HG02759 (cell line): ENCODE results near the gene TBC1D21.

Source experiments
- ATAC-seq: cut with Tn5 transposase; IDR thresholded peaks from one replicate; pipeline ENCODE4 v1.9.1; 2021; ENCODE audit warnings: mild to moderate bottlenecking, moderate library complexity; ENCODE audit not compliant: unreplicated experiment

TBC1D21 gene

DNA sequence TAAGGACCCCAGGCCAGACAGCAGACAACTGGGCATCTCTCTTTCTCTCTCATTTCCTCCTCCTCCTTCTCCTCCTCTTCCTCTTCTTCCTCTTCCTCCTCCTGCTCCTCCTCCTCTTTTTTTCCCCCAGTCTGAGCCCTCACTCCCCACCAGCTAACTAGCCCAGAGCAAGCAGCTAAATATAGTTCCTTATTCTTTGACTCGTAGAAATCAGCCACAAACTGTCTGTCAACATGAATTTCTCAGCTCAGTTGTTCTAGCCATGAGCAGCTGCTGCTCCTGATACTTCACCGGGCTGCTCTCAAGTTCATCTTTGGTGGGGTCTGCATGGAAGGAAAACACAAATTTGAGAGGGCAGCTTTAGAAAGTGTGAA lies 33.7 kb downstream of the TBC1D21 start:
- no peak for ATAC-seq

DNA sequence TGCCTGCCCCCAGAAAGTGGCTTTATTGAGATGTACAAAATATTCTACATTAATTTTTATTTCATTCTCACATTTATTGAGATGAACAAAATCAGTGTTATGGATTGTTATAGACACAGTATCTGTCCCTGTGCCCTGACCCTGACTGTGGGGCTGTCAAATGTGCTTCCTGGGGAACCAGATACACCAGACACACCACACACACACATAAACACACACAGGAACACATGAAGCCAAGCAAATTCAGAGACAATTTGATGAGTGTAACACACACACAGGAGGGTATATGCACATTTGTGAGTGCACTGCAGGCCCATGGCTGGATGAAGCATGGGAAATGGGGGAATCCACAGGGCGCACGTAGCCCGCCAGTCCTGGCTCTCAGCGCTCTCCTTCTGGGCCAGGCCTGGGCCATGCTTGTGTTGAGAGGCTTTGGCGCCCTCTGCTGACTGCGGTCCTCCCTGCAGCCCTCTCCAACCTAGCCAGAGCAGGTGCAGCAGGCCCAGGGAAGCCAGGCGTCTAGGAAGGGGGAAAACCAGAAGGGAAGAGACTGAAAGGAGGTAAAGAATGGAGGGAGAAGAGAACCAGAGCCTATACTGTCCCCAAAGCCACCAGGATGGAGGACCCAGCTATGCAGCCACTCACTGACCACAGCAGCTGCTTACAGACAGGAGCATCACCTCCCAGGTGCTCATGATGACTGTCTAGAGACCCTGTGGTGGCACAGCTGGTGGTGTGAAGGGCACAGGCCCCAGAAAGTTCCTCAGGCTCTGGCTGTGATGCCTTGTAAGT lies 34.9 kb downstream of the TBC1D21 start:
- peak; percentile 77 for ATAC-seq

DNA sequence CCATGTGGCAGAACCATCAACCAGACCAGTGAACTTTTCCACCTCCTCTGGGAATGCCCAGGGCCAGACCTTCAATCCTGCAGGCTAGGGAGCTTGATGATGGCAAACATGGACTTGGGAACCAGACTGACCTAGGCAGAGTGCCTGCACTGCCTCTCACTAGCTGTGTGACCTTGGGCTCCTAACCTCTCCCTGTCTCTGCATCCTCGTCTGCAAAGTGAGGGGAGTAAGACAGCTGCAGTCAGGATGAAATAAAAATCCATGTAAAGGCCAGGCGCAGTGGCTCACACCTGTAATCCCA lies 35.4 kb downstream of the TBC1D21 start:
- ATAC-seq = no peak

DNA sequence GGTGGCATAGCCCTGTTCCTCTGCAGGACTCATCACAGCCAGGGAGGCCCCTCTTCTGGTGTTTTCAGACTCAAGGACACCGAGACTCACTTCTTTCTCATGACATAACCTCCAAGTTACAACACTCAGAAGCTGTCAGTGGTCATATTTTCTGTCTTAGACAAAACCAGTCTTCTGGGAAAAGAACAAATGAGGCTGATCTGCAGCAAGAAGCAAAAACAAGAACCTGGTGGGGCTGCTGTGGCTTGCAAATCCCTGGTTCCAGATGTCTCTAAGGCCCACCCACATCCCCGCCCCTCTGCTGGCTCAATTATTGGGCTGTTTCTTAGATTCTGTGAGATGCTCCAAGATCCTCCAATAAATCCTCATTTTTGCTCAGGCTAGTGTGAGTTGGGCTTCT lies 36.3 kb downstream of the TBC1D21 start:
- no peak for ATAC-seq

DNA sequence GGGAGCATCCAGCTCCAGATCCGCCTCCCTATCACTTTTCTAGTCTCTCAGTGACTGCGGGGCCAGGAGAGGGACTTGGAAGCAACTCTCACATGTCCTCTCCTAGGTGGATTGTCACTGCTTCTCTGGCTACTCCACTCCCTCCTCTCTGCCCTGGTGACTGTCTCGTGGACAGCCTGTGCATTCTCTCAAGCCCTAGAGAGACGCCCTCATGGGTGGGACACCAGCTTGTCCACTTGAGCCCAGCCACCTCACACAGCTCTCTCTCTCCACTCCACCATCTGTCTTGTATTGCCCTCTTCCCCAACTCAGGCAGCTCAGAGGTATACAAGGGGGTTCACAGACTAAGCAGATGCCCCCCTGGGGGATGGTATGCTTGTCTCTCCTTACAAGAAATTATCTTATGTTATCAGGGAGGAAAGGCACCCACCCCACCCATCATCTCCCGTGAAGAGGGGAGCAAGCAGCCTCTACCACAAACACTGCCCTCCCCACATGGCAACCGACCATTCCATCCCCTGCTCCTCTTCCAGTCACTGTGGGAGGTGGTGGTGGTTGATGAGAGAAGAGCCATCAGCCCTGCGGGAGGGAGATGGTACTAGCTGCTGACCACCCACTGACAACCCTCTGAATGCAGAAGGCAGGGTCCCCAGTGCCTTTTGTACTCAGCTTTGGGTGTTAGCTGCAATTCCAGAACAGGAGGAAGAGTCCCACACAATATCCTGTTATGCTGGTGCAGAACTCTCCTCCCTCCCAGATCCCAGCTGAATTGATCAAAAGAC lies 37.3 kb downstream of the TBC1D21 start:
- no peak for ATAC-seq

DNA sequence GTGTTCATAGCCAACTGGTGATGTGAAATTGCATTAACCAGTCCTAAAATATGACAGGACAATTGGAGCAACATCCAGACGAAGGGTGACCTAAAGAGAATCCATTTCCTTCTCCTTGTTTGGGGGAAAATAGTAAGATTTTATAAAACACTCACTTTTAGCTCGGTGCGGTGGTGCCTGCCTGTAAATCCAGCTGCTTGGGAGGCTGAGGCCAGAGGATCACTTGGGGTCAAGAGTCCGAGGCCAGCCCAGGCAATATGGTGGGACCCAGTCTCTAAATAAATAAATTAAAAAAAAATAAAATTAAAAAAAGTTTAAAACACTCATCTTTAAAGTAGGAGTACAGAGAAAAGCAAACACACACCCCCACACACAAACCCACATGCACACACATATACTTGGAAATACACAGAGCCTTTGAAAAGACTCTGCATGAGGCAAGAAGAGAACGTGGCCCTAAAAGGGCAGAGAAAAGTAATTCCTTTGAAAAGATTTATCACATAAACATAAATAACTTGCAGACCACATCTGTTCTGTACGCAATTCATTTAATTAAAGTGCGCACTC lies 38.7 kb downstream of the TBC1D21 start:
- no peak for ATAC-seq

DNA sequence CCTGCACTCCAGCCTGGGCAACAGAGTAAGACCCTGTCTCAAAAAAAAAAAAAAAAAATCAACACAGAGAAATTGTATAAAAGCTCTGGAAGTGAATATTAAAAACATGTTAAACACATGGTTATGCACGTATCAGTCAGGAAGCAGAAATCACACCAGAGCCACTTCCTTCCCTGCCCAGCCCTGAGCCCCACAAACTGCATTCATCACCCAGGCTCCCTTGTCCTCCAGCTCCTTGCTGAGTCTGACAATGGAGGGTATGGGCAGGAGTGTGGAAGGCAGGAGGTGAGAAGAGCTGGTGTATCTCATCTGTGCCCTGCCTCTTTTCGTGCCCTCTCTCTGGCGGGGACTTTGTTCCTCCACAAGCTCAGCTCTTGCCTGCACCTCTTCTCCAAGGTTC lies 40.8 kb downstream of the TBC1D21 start:
- ATAC-seq = no peak

DNA sequence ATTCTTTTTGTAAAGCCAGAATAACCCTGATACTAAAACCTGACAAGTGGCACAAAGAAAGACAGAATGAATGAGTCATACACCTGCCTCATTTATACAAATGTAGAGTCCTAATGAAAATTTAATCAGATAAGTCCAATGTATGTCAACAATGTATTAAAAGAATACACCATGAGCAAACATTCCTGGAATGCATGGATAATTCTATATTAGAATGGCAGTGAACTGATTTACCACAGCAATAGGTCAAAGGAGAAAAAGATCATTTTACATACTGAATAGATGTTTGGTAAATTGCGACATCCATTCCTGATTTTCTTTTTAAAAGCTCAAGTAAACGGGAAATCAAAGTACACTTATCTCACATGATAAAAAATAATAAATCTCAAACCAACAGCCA lies 41.7 kb downstream of the TBC1D21 start:
- no peak for ATAC-seq

DNA sequence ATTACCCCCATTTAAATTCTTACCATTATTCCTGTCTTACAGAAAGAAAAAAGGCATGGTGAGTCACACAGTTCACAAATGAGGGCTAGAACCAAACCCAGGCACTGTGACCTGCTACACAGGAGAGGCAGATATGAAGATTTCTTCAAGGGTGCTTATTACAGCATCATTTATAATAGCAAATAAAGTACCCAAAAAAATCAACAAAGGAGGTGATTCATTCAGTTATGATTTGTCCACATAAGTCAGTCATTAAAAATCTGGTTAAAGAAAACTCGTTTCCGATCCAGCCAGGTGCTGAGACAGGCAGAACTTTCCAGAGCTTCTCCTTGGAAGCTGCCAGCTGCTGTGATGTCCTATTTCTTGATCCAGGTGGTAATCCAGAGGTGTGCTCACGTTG lies 45.4 kb downstream of the TBC1D21 start:
- no peak for ATAC-seq

DNA sequence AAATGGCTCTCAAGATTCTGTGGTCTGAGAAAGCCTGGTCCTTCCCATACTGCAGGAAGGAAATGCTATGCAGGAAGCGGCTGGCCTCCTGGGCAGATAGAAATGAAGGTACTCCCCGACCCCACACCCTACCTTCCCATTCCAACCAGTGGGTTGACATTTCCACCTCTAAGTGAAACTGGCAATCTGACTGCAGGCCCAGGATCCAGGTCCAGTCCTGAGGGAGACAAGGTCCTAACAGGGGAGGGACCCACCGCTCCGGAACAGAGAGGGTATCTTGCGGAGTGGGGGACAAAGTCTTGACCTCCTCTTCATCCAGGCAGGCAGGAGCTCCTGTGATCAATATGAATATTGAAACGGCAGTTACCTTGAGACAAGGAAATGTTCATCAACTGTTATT lies 46.3 kb downstream of the TBC1D21 start:
- ATAC-seq = no peak

DNA sequence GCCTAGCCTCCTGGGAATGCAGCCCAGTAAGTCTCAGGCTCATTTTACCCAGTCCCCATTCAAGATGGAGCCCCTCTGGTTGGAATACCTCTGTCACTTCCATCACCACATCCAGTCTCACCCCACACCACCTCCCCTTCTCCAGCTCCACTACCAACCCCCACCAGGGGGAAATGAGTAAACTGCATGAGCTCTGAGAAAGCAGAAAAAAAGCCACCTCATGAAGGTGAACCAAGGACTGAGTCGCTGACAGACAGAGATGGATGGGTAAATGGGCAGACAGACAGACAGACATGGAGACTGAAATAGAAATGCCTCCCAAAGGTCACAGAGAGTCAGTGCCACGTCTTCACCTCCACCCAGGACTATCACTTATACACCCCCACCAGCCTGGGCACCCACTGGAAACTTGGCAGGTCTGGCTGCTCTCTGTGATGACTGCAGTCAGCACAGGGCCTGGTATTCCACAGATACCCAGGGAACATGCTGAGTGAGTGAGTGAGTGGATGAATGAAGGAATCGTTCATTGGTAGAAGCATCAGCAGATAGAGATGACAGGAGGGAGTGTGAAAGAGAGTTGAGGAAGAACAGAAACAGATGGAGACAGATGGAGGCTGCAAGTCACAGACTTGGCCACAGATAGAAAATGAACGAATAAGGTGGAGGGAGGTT lies 48.0 kb downstream of the TBC1D21 start:
- ATAC-seq = no peak

DNA sequence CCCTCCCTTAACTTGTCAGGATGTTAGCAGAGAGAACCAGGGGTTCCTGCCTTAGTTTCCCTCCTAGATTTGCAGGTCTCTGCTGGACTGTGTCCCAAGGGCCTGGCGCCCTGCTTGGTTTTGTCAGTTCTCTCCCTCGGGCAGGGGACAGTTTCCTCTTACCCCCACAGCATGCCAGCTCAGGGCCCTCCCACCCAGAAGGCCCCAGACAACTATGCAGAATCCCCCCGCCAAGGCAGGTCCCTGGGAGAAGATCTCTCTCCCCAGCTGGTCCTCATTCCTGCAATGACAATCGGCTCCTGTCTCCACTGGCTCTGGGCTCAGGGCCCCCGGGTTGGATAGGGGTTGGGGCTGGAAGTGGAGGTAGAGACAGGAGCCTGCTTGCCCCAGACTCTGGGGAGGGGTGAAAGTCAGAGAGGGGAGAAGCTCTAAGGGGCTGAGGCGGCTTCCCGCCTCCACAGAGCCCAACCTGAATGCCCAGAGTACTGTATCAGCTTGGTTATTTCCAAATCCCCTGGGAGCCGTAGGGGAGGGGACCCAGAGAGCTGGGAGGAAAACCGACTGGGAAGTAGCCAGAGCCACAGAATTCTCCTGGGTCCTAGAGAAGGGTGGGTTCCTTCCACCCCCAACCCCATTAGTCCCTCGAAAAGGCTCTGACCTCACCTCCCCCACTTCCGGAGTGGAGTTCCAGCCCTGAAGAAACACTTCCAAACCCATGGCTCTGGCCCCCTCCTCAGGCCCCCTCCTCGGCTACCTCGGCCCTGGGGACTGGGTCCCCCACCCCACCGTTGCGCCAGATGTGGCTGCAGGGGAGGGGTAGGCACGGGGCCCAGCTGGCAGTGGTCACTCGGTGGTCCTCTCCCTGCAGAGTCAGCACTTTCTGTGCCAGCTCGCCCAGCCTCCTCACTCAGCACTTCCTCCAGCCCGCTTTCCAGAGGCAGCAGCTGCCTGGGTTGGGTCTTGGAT lies 49.1 kb downstream of the TBC1D21 start:
- no peak for ATAC-seq

DNA sequence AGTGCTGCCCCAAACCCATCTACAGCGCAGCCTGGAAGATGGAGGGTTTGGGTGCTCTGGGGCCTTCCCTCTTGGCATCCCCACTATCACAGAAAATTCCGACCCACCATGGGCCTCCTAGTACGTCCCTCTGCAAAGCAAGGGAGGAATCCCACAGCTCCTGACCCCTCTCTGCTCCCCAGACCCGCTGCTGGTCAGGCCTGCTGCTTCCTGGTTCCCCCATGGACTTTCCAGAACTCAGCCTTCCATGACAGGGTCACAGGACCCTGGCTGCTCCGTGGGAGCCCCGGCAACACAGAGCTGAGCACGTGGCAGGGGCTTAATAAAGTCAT lies 49.8 kb downstream of the TBC1D21 start:
- ATAC-seq = no peak

DNA sequence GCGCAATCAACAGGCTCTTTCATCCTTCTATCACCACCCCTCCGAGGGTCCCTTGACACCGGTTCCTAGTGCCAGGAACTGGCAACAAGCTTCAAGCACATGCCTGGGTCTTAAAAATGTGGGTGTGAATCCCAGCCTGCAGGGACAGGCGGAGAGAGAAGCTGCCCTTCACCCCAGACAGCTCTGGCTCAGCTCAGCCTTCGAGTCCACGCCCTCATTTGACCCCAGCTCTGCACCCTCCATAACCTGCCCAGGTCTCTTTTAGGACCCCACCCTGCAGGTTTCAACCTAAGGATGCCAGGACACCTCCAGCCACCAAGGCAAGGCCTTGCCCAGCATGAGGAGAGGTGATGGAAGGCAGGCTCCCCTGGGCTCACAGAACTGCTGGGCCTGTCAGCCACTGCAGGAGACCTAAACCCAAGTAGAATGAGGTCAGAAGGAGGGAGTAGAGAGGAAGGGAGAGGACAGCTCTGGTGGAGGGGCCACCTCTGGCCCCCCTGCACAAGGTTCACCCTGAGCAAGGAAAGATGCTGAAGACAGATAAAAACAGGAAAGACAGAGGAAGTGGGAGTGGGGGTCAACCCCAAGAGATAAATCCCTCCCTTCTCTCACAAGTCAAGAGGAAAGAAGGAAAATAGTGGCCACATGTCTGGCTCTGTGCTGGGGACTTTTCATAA lies 50.3 kb downstream of the TBC1D21 start:
- ATAC-seq = no peak

DNA sequence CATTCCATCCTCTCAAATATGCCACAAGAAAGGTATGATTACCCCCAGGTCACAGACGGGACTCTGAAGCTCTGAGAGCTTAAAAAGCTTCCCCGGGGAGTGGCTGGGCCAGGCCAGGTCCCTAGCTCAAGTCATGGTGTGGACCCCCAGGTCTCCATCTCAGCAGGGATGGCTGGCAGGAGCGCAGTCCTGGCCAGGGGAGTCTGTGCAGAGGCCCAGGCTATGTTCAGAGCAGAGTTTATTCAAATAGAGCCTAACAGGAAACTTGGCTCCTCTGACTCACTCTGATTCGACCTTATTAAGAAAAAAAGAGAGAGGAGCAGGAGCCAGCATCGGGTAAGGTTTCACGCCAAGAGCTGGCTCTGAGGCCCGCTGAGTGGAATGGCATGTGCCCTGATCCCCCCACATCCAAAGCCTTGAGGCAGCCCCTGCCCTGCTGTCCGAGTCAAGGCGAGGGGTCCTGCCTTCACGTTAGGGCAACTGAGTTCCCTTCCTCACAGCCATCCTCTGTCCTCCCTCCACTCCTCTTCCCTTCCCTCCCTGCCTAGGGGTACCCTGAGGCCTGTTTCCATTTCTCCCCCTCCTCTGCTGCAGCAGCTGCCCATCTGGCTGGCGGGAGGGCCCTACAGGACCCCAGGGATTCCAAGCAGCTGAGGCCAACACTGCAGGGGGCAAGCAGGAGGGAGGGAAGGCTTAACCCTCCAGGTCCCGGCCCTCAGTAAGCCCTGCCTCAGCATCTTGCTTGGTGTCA lies 51.0 kb downstream of the TBC1D21 start:
- no peak for ATAC-seq

DNA sequence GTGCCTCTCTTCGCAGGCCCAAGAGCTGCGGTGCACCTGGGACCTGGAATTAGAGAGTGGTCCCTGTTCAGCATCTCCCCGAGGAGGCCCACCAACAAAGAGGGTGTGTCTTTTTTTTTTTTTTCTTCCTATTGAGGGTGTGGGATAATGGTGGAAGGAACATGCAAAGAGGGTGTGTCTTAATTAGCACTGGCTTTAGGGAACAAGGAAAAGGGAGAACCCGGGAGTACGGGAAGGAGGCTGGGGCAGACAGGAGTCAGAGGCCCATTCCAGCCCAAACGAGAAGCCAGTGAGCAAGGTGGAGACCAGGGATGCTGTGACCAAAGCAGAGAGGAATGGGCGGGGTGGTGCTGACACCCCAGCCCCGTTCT lies 52.5 kb downstream of the TBC1D21 start:
- no peak for ATAC-seq

DNA sequence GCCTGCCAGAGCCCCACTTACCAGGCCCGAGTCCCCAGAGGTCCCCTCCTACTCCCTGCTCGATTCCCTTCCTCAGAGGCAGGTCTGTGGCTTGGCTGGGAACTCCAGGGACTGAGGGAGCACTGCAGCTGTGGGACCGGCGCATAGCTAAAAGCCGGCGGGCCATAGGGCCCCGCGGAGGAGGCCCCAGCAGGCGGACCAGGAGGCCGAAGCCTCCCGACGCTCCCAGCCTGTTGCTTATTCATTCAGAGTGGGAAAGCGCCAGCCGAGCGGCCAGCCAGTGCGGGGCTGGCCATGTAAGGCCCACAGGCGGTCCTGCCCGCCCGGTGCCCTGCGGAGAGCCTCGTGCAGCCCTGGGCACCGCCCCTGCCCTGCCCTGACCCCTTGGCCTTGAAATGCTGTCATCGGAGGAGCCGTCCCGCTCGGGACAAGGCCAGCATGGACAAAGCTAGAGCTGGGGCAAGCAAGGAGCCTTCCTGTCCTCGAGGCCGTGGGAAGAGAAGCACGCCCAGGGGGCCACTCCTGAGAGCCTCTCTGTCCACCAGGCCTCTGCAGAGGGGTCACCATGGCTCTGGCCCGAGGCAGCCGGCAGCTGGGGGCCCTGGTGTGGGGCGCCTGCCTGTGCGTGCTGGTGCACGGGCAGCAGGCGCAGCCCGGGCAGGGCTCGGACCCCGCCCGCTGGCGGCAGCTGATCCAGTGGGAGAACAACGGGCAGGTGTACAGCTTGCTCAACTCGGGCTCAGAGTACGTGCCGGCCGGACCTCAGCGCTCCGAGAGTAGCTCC lies 53.0 kb downstream of the TBC1D21 start, which contains the start of gene LOXL1:
TSS of gene LOXL1 (plus strand) at position 244 of the 784 bp plus-strand sequence. CDS start at position 566, 322 bp downstream.
- ATAC-seq = no peak

DNA sequence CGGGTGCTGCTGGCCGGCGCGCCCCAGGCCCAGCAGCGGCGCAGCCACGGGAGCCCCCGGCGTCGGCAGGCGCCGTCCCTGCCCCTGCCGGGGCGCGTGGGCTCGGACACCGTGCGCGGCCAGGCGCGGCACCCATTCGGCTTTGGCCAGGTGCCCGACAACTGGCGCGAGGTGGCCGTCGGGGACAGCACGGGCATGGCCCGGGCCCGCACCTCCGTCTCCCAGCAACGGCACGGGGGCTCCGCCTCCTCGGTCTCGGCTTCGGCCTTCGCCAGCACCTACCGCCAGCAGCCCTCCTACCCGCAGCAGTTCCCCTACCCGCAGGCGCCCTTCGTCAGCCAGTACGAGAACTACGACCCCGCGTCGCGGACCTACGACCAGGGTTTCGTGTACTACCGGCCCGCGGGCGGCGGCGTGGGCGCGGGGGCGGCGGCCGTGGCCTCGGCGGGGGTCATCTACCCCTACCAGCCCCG lies 53.7 kb downstream of the TBC1D21 start:
- ATAC-seq = no peak
